HG02678 (cell line): ENCODE results near the gene ARHGAP6.

Source experiments
- ATAC-seq: cut with Tn5 transposase; IDR thresholded peaks from one replicate; pipeline ENCODE4 v1.9.1; 2021; ENCODE audit warnings: mild to moderate bottlenecking, moderate library complexity; ENCODE audit not compliant: unreplicated experiment

ARHGAP6 gene

DNA sequence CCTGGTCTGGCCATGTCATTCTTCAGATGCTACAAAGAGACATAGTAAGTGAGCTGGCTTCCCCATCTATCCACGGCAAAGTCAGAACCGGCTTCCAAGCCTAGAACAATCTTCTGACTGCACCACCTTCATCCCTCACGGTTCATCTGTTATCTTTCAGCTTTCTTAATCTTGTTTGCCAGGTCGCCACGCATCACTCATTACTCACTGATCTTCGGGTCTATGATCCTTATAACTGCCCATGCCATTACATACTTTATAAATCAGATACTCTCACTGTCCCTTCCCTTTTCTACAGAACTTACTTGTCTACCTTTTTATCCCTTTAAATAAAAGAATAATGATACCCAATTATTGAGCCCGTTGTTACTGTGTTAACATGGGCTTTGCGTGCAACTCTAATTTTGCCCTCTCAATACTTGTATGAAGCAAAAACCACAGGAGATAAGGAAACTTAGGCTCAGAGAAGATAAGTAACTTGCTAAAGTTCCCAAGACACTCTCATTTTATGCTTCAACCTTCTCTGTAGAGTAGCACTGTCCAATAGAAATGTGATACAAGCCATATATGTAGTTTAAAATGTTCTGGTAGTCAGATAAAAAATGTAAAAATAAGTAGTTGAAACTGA is 200.8 kb downstream of the ARHGAP6 start:
- no peak for ATAC-seq

DNA sequence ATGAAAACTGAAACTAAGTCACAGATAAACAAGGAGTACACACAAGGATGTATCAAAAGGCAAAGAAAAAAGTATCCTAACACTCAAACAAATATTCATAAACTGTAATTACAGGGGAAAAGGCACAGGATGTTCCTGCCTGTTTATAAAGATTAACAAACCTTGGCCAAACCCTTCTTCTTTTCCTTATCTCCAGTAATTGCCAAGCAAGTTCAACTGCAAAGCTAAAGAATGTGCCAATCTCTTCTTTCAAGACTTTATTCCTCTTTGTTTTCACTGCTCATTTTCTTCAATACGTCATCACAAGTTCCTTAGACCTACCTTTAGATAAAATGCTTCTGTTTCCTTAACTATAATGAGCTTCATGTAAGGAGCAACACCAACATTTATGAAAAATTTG is 201.3 kb downstream of the ARHGAP6 start:
- no peak for ATAC-seq

DNA sequence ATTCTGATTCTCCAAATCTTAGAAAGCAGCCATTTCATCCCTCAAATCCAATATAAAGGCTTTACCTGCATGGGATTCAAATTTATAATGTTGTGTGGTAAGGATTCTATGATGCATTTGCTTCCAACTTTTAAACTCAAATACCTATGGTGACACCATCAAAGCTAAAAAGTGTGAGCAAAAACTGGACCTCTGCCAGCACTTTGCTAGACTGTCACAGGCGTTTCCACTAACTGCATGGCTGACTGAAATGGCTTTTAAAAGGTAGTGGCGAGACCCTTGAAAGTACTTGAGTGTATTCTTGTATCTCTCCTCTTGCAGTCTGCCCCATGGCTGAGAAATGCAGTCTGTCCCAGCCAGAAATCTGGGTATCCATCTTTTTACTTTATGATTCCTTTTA is 203.1 kb downstream of the ARHGAP6 start:
- no peak for ATAC-seq

GRCh38 chrX:11462136-11462535 is 203.6 kb downstream of the ARHGAP6 start:
- ATAC-seq = no peak

GRCh38 chrX:11461201-11462001 is 204.3 kb downstream of the ARHGAP6 start:
- ATAC-seq = no peak

- ATAC-seq = no peak
Observed at GRCh38 chrX:11460347-11460746, 205.4 kb downstream of the ARHGAP6 start.

- ATAC-seq = no peak
Observed at GRCh38 chrX:11458170-11458569, 207.6 kb downstream of the ARHGAP6 start.

GRCh38 chrX:11451151-11451550 is 214.6 kb downstream of the ARHGAP6 start:
- no peak for ATAC-seq

GRCh38 chrX:11450354-11450753 is 215.4 kb downstream of the ARHGAP6 start:
- no peak for ATAC-seq

- ATAC-seq = no peak
Observed at GRCh38 chrX:11449613-11450012, 216.1 kb downstream of the ARHGAP6 start.

DNA sequence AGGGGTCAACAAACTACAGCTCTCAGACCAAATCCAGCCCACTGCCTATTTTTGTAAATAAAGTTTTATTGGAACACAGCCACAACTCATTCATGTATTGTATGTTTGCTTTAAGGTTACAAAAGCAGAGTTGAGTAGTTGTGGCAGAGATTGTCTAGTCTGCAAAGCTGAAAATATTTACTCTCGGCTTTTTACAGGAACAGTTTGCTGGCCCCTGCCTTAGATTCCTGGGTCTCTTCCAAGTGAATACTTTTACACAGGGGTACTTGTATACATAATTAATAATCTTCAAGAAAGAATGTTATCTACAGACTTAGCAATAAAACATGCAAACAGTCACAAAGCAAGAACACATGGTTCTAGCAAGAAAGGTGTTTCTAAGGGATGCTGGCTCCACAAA is 218.3 kb downstream of the ARHGAP6 start:
- ATAC-seq = no peak

- ATAC-seq = no peak
Observed at GRCh38 chrX:11446949-11447348, 218.8 kb downstream of the ARHGAP6 start.

DNA sequence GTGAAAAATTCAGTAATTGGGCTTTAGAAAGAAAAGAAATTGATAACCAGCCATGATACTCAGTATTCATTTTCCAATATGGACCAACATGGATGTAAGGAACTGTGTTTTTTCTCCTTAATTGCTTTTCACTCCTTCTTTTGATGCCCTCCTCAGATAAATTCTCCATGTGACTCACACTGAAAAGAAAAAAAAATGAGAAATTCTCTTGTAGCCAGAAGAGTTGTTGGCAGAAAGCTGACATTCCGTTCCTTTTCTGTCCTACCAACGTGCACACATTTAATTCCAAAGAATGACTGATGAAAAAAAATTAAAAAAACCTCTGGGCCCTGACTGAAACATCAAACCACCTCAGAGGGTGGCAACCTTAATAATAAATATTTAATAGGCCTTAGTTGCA is 219.4 kb downstream of the ARHGAP6 start:
- ATAC-seq = no peak

DNA sequence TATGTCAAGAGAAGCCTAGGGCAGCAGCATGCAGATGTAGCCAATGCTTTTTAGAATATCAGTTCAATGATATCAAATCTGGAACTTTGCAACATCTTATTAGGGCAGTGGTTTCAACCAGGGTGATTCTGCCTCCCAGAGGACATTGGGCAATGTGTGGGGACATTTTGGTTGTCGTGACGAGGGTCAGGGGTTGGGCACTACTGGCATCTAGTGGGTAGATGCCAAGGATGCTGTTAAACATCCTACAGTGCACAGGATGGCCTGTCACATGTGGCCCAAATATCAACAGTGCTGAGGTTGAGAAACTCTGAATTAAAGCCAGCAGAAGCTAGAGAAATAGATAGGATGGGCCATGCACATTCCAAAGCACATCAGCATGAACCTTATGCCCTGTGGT is 220.2 kb downstream of the ARHGAP6 start:
- no peak for ATAC-seq

DNA sequence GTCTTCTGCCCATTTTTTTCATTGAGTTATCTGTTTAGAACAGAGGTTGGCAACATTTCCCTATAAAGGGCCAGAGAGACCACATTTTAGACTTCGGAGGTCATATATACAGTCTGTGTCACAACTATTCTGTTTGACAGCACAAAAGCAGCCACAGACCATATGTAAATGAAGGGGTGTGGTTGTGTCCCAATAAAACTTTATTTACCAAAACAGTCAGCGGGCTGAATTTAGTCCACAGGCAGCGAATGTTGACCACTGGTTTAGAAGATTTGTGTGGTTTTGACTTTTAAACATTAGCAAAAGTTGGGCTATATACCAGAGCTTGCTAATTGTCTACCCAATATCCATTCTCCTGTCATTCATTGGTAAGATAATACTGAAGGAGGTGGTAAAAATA is 221.7 kb downstream of the ARHGAP6 start:
- no peak for ATAC-seq

DNA sequence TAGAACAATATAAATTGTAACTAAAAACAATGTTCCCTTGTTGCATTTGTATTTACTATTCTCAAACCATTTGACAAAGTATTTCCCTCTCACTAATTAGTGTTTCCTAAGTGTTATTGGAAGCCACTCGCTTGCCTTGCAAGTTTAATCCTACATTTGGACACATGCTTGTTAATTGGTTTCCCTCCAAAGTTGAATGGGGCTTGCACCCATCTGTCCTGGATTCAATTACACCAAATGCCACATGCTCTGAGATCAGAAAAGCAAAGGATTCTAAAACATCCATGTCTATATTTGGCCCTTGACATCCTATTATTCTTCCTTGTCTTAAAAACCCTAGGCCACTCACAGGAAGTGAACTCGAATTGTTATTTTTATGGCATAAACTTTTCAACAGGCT is 225.9 kb downstream of the ARHGAP6 start:
- ATAC-seq = no peak

GRCh38 chrX:11438767-11439166 is 227.0 kb downstream of the ARHGAP6 start:
- ATAC-seq = no peak

DNA sequence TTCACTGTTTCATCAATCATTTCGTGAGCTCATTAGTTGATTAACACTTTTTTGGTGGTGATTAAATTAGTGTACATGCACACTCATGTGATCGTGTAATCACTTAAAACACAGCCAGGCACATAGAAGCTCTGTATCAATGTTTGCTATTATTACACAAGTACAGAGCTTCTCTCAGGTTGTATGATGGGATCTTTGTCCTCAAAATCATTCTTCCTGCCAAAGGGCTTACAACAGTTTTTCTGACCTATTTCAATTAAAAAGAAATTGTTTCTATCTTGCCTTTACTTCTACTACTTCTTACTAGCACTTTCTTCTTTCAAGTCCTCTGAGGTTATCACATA is 227.4 kb downstream of the ARHGAP6 start:
- ATAC-seq = no peak

DNA sequence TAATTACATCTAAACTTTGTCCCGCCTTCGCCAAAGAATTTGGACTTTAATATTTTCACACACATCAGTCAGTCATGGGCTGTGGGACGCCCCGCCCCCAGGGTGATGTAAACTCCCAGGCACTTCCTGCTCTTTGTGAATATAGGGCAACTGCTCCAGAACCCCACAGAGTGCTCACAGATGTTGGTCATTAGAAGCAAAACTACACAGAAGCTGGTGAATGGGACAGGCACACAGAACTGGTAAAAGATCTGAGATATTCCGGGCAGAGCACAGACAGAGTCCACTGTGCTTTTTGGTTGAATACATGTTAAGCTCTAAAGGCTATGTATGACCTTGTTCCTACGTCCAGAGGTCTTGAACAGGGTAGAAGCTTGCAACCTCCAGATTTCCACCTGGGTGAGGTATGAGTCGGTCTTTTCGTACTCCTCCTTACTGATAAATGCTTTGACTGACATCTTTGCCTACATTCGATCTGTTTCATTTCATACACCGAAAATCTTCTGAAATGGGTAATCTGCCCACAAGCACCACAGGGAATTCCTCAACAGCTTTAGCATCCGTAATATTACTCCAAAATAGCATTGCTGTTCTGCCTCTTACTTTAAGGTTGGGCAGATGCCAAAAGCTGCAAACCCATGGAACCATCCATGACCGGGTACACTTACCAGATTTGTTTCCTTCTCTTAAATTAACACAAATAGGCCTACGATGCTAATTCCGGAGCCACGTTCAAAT is 227.9 kb downstream of the ARHGAP6 start:
- no peak for ATAC-seq

- no peak for ATAC-seq
Observed at GRCh38 chrX:11435568-11435967, 230.2 kb downstream of the ARHGAP6 start.

DNA sequence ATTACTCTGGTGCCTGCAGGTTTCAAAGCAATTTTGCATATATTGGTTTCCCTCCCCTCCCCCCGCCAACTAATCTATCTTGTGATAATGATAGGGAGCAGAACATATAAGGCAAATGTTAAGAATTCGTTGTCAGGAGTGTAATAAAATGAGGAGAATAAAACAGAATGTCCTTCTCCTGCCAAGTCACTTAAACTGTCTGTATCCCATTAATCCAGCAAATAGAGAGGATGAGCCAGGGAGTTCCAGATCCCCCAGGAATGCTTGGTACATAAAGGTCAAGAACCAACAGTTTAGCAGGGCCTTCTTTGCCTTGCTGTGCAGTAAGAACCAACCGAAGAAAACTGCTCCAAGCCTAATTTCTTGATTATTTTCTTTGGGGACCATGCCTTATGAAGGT is 231.1 kb downstream of the ARHGAP6 start:
- no peak for ATAC-seq

GRCh38 chrX:11431786-11432185 is 233.9 kb downstream of the ARHGAP6 start:
- no peak for ATAC-seq
